GM20431 (cell line): ENCODE data around the gene COL1A1.

Experiments used
- in situ Hi-C: fragments of 300-500 bp; cut with MseI, MboI; formaldehyde crosslinking; loops from one replicate; pipeline ENCODE4 v1.15.0; 2020; ENCODE audit warnings: low sequenced_read_pairs; ENCODE audit not compliant: unreplicated experiment

COL1A1 gene

GRCh38 chr17:50163843-50164696, 37.4 kb downstream of the COL1A1 start:
- in situ Hi-C loops = no loop called here

- in situ Hi-C loops = no loop called here
Observed at GRCh38 chr17:50162466-50163254, 38.8 kb downstream of the COL1A1 start.

- in situ Hi-C loops = no loop called here
Observed at GRCh38 chr17:50161911-50162288, 39.5 kb downstream of the COL1A1 start.

- in situ Hi-C loops = no loop called here
Observed at GRCh38 chr17:50161023-50161910, 40.2 kb downstream of the COL1A1 start.

GRCh38 chr17:50157891-50158290, 43.5 kb downstream of the COL1A1 start:
- in situ Hi-C loops = no loop called here

- in situ Hi-C loops = no loop called here
Observed at GRCh38 chr17:50155115-50155819, 46.2 kb downstream of the COL1A1 start.

- in situ Hi-C loops = no loop called here
Observed at GRCh38 chr17:50154604-50155003, 46.8 kb downstream of the COL1A1 start.

GRCh38 chr17:50153650-50154575, 47.5 kb downstream of the COL1A1 start:
- in situ Hi-C loops = no loop called here

GRCh38 chr17:50152736-50153135, 48.7 kb downstream of the COL1A1 start:
- in situ Hi-C loops = no loop called here

- in situ Hi-C loops = no loop called here
Observed at GRCh38 chr17:50151937-50152547, 49.4 kb downstream of the COL1A1 start.

GRCh38 chr17:50151041-50151936, 50.1 kb downstream of the COL1A1 start:
- in situ Hi-C loops = no loop called here

- in situ Hi-C loops = no loop called here
Observed at GRCh38 chr17:50150354-50151040, 50.9 kb downstream of the COL1A1 start, which contains the start of gene PPP1R9B. PPP1R9B (minus strand) TSS chr17:50150677; CDS start chr17:50150513, 164 bp downstream.

- in situ Hi-C loops = no loop called here
Observed at GRCh38 chr17:50149417-50150353, 51.7 kb downstream of the COL1A1 start.

- in situ Hi-C loops = no loop called here
Observed at GRCh38 chr17:50149091-50149416, 52.4 kb downstream of the COL1A1 start.

GRCh38 chr17:50148226-50149090, 53.0 kb downstream of the COL1A1 start:
- in situ Hi-C loops = no loop called here
